ENCODE data around the gene PPARD. TPM values are rescaled to one million over a fixed set of nuclear protein-coding genes. Genes with fewer than 3 reads are reported as not detected.

The PPARD gene
- total RNA-seq, 3 donors from 2014 or later (not counting 1 experiment from before 2014, with no cell fraction given): 14.4 to 20.4 (median 18.8) TPM

- peaks cover 50 to 57% of the 10 kb centered on the region in 2 donors for H3K4me1 Mint-ChIP-seq
- intact Hi-C loops (cut with micrococcal nuclease): no loop called here
- H3K27me3 Mint-ChIP-seq (ENCODE audit: low read depth in 2 of 2): peaks cover 0 to 3% of the 10 kb centered on the region in 2 donors
- H3K9me3 ChIP-seq (ENCODE audit: control insufficient read depth, insufficient read depth, low read length): no peaks in the 10 kb centered on the region
- H3K36me3 ChIP-seq (ENCODE audit: control insufficient read depth, insufficient read depth, low read length): no peaks in the 10 kb centered on the region
- H3K27ac ChIP-seq (ENCODE audit: low read length): no peak overlapping the region
- peaks cover 43% of the 10 kb centered on the region for H3K4me1 ChIP-seq (ENCODE audit: control insufficient read depth, insufficient read depth, low read length)
- H3K27ac Mint-ChIP-seq: peak overlapping the region in 1 of 2 donors; percentile 82
- DNase-seq (no peak), ATAC-seq (no peak)
- 95% methylated on average over 8 of the region's 8 CpGs for WGBS (ENCODE audit: insufficient coverage)
- H3K9me3 Mint-ChIP-seq: no peaks in the 10 kb centered on the region
- peak overlapping the region; percentile 21 for H3K4me3 Mint-ChIP-seq
- no peaks in the 10 kb centered on the region for H3K36me3 Mint-ChIP-seq
- TF ChIP-seq CTCF (IDR thresholded peaks at IDR 0.05): no peak
- H3K27me3 ChIP-seq (ENCODE audit: control insufficient read depth, insufficient read depth, low read length): no peaks in the 10 kb centered on the region
- H3K4me3 ChIP-seq (ENCODE audit: low read length): no peak overlapping the region
These were observed 29.3 kb downstream of the PPARD start for GRCh38 chr6:35371494-35372262.

GRCh38 chr6:35372633-35373032 is 30.3 kb downstream of the PPARD start:
- H3K9me3 ChIP-seq (ENCODE audit: control insufficient read depth, insufficient read depth, low read length): no peaks in the 10 kb centered on the region
- Mint-ChIP-seq H3K36me3 (no peaks in the 10 kb centered on the region), H3K27ac (no peak overlapping the region), H3K9me3 (no peaks in the 10 kb centered on the region), H3K27me3 (ENCODE audit: low read depth in 2 of 2) (peaks cover 0 to 3% of the 10 kb centered on the region in 2 donors), H3K4me1 (peaks cover 55% of the 10 kb centered on the region in 2 donors), H3K4me3 (no peak overlapping the region)
- ATAC-seq: no peak
- H3K36me3 ChIP-seq (ENCODE audit: control insufficient read depth, insufficient read depth, low read length): no peaks in the 10 kb centered on the region
- no peak for TF ChIP-seq CTCF (IDR thresholded peaks at IDR 0.05)
- H3K4me3 ChIP-seq (ENCODE audit: low read length): no peak overlapping the region
- H3K4me1 ChIP-seq (ENCODE audit: control insufficient read depth, insufficient read depth, low read length): peaks cover 50% of the 10 kb centered on the region
- no peak overlapping the region for H3K27ac ChIP-seq (ENCODE audit: low read length)
- H3K27me3 ChIP-seq (ENCODE audit: control insufficient read depth, insufficient read depth, low read length): no peaks in the 10 kb centered on the region
- no peak for DNase-seq
- intact Hi-C loops (cut with micrococcal nuclease): no loop called here

- WGBS (ENCODE audit: insufficient coverage): 88% methylated on average over 2 of the region's 2 CpGs
- no peak overlapping the region for H3K4me3 ChIP-seq (ENCODE audit: low read length)
- H3K9me3 ChIP-seq (ENCODE audit: control insufficient read depth, insufficient read depth, low read length): no peaks in the 10 kb centered on the region
- H3K4me1 ChIP-seq (ENCODE audit: control insufficient read depth, insufficient read depth, low read length): peaks cover 23% of the 10 kb centered on the region
- Mint-ChIP-seq H3K4me1 (peaks cover 35 to 42% of the 10 kb centered on the region in 2 donors), H3K36me3 (no peaks in the 10 kb centered on the region), H3K9me3 (no peaks in the 10 kb centered on the region), H3K27me3 (ENCODE audit: low read depth in 2 of 2) (peaks cover 0 to 3% of the 10 kb centered on the region in 2 donors), H3K27ac (peak overlapping the region in 1 of 2 donors; percentile 69), H3K4me3 (peak overlapping the region; percentile 60)
- H3K27me3 ChIP-seq (ENCODE audit: control insufficient read depth, insufficient read depth, low read length): no peaks in the 10 kb centered on the region
- DNase-seq (no peak), ATAC-seq (no peak)
- TF ChIP-seq CTCF (IDR thresholded peaks at IDR 0.05): no peak
- intact Hi-C loops (cut with micrococcal nuclease): no loop called here
- no peaks in the 10 kb centered on the region for H3K36me3 ChIP-seq (ENCODE audit: control insufficient read depth, insufficient read depth, low read length)
- H3K27ac ChIP-seq (ENCODE audit: low read length): no peak overlapping the region
These were observed 33.9 kb downstream of the PPARD start for GRCh38 chr6:35376281-35376680.
